Tibial nerve (tissue), 4 donors: ENCODE results near the gene PITPNM3.

Experiments used
- EP300 ChIP-seq, 2 donors: sonication (generic); formaldehyde crosslinking; IDR thresholded peaks; one replicate each; pipeline ENCODE4 v1.6.1; 2017; ENCODE audit warnings: antibody characterized with exemption in 2 of 2, mild to moderate bottlenecking in 1 of 2
- POLR2A ChIP-seq, 2 donors: fragments of 450-650 bp; IDR thresholded peaks; one replicate each; pipeline ENCODE4 v1.6.1; 2017; ENCODE audit warnings: antibody characterized with exemption in 2 of 2, mild to moderate bottlenecking in 2 of 2, moderate library complexity in 2 of 2
- TF ChIP-seq, protein P1 (sequence below), 5 experiments: fragments of 200-600 bp in 3 of 5; fragments of 450-650 bp in 2 of 5; sonication (generic) in 3 of 5; IDR thresholded peaks; one replicate each; pipeline ENCODE4 v1.5.1; 2016 to 2019; ENCODE audit warnings: antibody characterized with exemption in 5 of 5, mild to moderate bottlenecking in 3 of 5, moderate library complexity in 2 of 5

DNA sequence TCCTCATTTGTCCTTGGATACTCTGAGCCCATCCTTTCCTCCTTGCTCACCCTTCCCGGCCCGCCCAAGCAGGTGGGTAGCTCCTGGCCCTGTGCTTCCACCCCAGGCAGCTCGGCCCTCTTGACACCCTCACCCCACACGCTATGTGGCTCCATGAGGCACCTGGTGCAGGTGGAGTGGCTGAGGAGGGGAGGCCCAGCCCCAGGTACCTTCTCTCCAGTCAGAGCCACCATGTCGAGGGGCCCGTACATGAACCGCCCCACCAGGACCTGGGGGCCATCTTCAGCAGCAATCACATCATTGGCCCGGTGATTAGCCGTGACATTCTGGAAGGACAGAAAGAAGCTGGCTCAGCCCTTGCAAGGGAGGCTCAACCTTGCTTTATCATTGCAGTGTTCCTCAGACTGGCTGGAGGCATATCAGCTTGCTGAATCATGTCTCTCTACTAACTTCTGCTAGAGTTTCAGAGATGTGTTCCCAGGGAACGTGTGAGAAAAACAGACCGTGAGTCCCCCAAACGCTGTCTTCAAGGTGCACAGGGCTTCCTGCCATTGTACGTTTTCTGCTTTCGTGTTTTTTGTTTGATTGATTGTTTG, 91.8 kb downstream of the PITPNM3 start:
- TF ChIP-seq, protein P1, sequence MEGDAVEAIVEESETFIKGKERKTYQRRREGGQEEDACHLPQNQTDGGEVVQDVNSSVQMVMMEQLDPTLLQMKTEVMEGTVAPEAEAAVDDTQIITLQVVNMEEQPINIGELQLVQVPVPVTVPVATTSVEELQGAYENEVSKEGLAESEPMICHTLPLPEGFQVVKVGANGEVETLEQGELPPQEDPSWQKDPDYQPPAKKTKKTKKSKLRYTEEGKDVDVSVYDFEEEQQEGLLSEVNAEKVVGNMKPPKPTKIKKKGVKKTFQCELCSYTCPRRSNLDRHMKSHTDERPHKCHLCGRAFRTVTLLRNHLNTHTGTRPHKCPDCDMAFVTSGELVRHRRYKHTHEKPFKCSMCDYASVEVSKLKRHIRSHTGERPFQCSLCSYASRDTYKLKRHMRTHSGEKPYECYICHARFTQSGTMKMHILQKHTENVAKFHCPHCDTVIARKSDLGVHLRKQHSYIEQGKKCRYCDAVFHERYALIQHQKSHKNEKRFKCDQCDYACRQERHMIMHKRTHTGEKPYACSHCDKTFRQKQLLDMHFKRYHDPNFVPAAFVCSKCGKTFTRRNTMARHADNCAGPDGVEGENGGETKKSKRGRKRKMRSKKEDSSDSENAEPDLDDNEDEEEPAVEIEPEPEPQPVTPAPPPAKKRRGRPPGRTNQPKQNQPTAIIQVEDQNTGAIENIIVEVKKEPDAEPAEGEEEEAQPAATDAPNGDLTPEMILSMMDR (IDR thresholded peaks at IDR 0.05): no peak
- TF ChIP-seq POLR2A (IDR thresholded peaks at IDR 0.05) (no peak), EP300 (IDR thresholded peaks at IDR 0.05) (no peak)
